Fibroblast of skin of left biceps (primary cell): ENCODE data around the gene OR10C1.

Experiments
- DNase-seq, 2 experiments: peaks; one replicate each; pipeline ENCODE4 v3.0.0-alpha.2; 2013; ENCODE audit warnings: low read depth in 2 of 2

Gene OR10C1

DNA sequence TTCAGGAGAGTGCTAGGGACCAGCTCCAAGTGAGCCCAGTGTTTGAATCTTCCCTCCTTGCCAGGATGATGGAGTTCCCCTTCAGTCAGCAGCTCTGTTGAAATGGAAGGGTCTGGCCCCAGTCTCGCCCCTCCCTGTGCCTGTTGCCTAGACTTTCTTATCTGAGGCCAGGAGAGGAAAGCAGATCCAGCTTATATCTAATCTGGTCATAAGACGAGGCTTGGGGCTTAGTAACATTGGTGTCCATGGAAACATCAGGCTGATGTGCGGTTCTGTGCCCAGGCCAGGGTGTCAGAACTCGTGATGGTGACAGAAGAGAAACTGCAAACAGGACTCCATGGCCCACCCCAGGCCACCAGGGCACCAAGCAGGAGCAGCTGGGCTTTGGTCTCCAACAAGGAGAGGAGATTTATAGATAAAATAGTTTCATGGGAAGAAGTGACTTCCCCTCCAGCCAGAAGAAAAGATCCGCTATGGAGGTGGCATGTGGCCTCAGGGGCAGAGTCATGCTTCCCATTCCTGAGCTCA, 38.9 kb downstream of the OR10C1 start:
- DNase-seq: no peak

DNA sequence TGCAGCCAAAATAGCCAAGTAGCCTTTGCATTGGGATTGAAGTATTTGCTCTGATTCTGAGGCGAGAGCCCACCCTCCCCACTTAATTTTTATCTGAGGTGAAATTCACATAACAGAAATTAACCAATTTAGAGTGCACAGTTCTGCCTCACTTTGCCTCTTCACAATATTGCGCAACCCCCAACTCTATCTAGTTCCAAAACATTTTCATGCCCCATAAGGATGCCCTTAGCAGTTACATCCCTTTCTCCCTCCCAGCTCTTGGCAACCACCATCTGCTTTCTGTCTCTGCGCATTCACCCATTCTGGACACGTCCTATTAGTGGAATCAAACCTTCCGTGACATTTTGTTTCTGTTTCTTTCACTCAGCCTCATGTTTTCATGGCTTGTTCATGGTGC, 39.6 kb downstream of the OR10C1 start:
- DNase-seq: no peak

DNA sequence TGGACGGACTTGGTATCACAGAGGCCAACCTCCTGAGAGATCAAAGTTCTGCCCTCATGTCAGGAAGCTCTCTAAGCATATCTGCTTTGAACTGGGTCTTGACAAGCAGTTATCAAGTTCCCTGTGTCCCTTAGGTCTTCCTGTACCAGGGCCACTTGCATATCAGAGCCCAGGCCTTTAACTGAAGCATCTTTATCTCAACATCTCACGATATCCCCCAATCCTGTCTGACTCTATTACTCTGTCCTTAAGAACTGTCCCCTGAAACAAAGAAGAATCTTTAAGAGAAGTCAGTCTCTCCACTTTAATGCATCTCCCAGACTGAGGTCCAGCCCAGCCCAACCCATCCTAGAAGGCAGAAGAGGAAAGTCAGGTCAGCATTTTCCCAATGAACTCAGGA, 40.5 kb downstream of the OR10C1 start:
- no peak for DNase-seq

DNA sequence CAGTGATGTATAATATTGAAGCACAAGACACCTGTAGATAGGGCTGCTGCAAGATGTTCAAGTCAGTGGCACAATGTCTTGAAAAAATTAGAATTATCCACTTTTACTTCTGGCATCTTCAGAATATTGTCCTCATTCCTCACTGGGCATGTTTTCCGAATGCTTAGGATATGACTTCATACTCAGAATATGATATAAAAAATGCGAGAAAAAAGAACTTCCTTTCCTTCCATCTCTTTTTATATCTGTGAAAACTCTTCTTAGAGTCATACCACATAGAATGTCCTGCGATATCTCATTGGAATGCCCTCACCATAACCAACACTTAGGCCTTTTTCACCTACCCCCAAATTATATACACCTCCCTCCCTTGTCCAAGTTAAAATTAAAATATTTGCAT, 44.1 kb downstream of the OR10C1 start:
- no peak for DNase-seq

- DNase-seq: no peak
Measured at GRCh38 chr6:29483735-29484134, 44.6 kb downstream of the OR10C1 start.

GRCh38 chr6:29486577-29486976, 47.5 kb downstream of the OR10C1 start:
- no peak for DNase-seq

GRCh38 chr6:29487131-29487530, 48.0 kb downstream of the OR10C1 start:
- DNase-seq: no peak

GRCh38 chr6:29487660-29488059, 48.6 kb downstream of the OR10C1 start, which contains the start of gene MAS1L:
Gene MAS1L, minus strand, starts transcription at chr6:29487956. Its CDS starts 54 bp downstream, at chr6:29487902.
- DNase-seq: no peak

DNA sequence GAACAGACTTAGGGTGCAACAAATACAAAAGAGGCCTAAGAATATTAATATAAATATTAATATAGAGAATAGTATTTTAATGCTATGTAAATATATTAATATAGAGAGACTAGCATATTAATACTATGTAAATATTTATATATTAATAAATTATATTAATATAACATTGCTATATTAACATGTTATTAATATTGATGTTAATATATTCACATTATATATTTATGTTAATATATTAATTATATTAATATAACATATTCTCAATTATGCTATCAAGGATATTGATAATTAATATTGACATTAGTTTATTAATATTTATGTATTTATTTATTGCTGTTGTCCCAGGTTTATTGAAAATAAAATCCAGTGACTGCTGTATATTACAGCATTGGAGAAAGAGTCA, 49.8 kb downstream of the OR10C1 start:
- DNase-seq: no peak

DNA sequence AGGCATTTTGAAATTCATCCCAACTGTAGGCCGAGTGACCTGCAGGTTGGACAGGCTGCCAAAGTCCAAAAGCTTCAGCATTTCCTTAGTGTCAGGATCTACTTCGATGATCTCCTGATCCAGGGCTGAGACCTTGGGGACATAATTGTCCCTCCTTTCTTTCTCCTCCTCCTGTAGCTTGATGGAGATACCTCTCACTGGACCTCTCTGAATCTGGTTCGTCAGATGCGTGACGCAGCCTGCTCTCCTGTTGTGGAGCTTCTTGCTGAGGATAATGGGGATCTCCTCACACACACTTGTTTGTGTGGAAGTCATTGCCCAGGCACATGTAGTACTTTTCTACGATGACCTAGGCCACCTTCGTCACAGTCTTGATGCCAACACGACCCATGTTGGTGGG, 50.2 kb downstream of the OR10C1 start:
- DNase-seq: no peak

DNA sequence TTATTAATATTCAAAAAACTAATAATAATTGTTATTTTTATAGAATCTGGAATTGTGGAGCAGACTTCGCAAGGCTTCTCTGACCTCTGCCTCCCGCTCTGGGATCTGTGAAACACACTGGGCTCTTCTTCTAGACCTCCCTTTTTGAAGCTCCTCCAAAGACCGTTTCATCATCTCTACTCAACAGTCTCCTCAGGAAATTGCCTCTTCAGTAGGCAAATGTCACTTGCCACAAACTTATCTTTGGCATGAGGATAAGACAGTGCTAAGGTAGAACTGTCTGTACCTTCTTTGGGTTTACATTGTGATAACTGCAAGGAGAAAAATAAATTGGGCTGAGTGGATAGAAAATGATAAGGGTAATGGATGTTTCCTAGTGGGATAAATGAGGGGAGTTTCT, 50.9 kb downstream of the OR10C1 start:
- no peak for DNase-seq

GRCh38 chr6:29490552-29490951, 51.4 kb downstream of the OR10C1 start:
- no peak for DNase-seq
